Astrocyte (in vitro differentiated cells and primary cell): ENCODE measurements around the gene PI4KA. TPM values are rescaled to one million over a fixed set of nuclear protein-coding genes. Genes with fewer than 3 reads are reported as not detected.

Source experiments
- DNase-seq: peaks from one replicate; pipeline ENCODE4 v3.0.0-alpha.2; 2010; ENCODE audit warnings: low read depth
- FAIRE-seq: peaks from 2 replicates; lab custom pipeline; 2011; peaks lifted over from hg19 to GRCh38; lab: Jason Lieb, UNC
- H2AFZ ChIP-seq: 2 replicates; pipeline ENCODE4 v1.6.0; 2012; ENCODE audit warnings: low read depth, low read length, inconsistent platforms
- H3K27ac ChIP-seq: 2 replicates; pipeline ENCODE4 v1.5.1; 2011; ENCODE audit warnings: low read depth, low read length, inconsistent platforms
- H3K27me3 ChIP-seq: 2 replicates; pipeline ENCODE4 v1.6.0; 2011; ENCODE audit warnings: low read length, inconsistent platforms; ENCODE audit not compliant: insufficient read depth
- H3K36me3 ChIP-seq: 2 replicates; pipeline ENCODE4 v1.5.1; 2011; ENCODE audit warnings: low read length, inconsistent platforms; ENCODE audit not compliant: insufficient read depth
- H3K4me1 ChIP-seq: 2 replicates; pipeline ENCODE4 v1.5.1; 2011; ENCODE audit warnings: low read length, inconsistent platforms; ENCODE audit not compliant: insufficient read depth
- H3K4me2 ChIP-seq: 2 replicates; pipeline ENCODE4 v1.6.0; 2012; ENCODE audit warnings: low read length, inconsistent platforms
- H3K4me3 ChIP-seq: 2 replicates; pipeline ENCODE4 v1.5.1; 2011; ENCODE audit warnings: low read depth, mild to moderate bottlenecking, low read length, inconsistent platforms; ENCODE audit not compliant: insufficient read depth
- H3K79me2 ChIP-seq: 2 replicates; pipeline ENCODE4 v1.6.0; 2012; ENCODE audit warnings: mild to moderate bottlenecking, low read length, inconsistent platforms; ENCODE audit not compliant: insufficient read depth
- H3K9ac ChIP-seq: 2 replicates; pipeline ENCODE4 v1.6.0; 2012; ENCODE audit warnings: mild to moderate bottlenecking, low read length, inconsistent platforms
- H3K9me3 ChIP-seq: 2 replicates; pipeline ENCODE4 v1.5.1; 2012; ENCODE audit warnings: low read depth, mild to moderate bottlenecking, low read length, inconsistent platforms; ENCODE audit not compliant: insufficient read depth
- H4K20me1 ChIP-seq: 2 replicates; pipeline ENCODE4 v1.6.0; 2012; ENCODE audit warnings: low read length, inconsistent platforms; ENCODE audit not compliant: insufficient read depth
- H3K27ac Mint-ChIP-seq: one replicate; pipeline ENCODE4 v1.8.0; 2021; ENCODE audit warnings: mild to moderate bottlenecking, mixed read lengths; ENCODE audit not compliant: unreplicated experiment
- H3K27me3 Mint-ChIP-seq: one replicate; pipeline ENCODE4 v1.8.0; 2021; ENCODE audit warnings: low read depth, mixed read lengths; ENCODE audit not compliant: unreplicated experiment
- H3K36me3 Mint-ChIP-seq: one replicate; pipeline ENCODE4 v1.8.0; 2021; ENCODE audit warnings: low read depth, mixed read lengths; ENCODE audit not compliant: unreplicated experiment
- H3K4me1 Mint-ChIP-seq: one replicate; pipeline ENCODE4 v1.8.0; 2021; ENCODE audit warnings: low read depth, mixed read lengths; ENCODE audit not compliant: unreplicated experiment
- H3K4me3 Mint-ChIP-seq: one replicate; pipeline ENCODE4 v1.8.0; 2021; ENCODE audit warnings: mild to moderate bottlenecking, moderate library complexity, mixed read lengths; ENCODE audit not compliant: unreplicated experiment
- H3K9me3 Mint-ChIP-seq: one replicate; pipeline ENCODE4 v1.8.0; 2021; ENCODE audit warnings: mild to moderate bottlenecking, mixed read lengths; ENCODE audit not compliant: unreplicated experiment
- EZH2 ChIP-seq: IDR thresholded peaks from 2 replicates; pipeline ENCODE4 v1.6.1; 2012; ENCODE audit warnings: mild to moderate bottlenecking, low read length, inconsistent platforms; ENCODE audit not compliant: insufficient read depth
- total RNA-seq: library from RNA; stranded (reverse); gene quantifications from 2 replicates; pipeline ENCODE4 v1.2.1, GENCODE V29; 2021
- TF ChIP-seq, protein P1 (sequence below): IDR thresholded peaks from 2 replicates; pipeline ENCODE4 v1.5.1; 2011; ENCODE audit warnings: low read depth, mild to moderate bottlenecking, inconsistent platforms, low read length, moderate library complexity; ENCODE audit not compliant: insufficient read depth

PI4KA gene
- total RNA-seq, 1 donor from 2014 or later = 35.9 TPM

DNA sequence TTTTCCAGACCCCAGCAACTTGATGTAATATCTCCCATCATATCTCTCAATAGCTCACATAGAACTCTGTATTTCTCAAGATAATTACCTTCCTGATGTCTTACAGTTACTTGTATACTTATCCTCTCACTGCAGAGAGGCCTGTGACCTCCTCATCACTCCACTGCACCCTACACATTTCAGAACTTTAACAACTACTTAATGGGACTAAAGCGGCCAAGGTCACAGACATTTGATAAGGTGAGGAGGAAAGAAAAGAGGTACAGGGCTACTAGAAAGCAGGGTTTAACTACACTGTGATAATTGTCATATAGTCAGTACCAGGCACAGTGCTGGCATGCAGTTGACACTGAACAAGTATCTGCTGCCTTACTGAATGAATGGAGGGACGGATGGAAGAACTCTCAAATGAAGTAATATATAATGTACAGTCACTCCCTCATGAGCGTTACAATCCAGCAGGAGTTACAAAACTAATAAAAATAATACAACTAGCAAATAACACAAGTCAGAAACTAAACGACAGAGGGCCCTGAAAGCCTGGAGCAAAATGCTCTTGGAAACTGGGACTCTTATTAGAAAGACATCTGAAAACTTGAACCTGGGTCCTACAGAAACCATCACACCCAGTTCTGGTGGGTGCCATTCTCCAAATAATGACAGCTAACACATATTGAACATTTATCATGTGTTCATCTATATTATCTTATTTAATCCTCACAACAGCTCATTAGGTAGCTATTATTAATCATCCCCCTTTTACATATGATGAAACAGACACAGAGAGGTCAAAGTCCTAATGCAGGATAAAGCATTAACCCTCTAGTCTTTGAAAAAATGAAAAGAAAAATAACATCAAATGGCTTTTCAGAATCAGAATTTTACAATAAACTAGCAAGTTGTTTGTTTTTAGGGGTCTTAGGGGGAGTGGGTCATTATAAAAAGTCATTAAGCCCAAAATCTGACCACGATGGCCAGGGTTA lies 14.3 kb downstream of the PI4KA start:
- no peaks in the 10 kb centered on the region for H3K27me3 ChIP-seq
- peaks cover 80% of the 10 kb centered on the region for H4K20me1 ChIP-seq
- no peaks in the 10 kb centered on the region for H3K36me3 ChIP-seq
- Mint-ChIP-seq H3K27me3 (no peaks in the 10 kb centered on the region), H3K4me1 (no peaks in the 10 kb centered on the region), H3K9me3 (no peaks in the 10 kb centered on the region), H3K4me3 (no peak overlapping the region), H3K36me3 (peaks cover 2% of the 10 kb centered on the region), H3K27ac (no peak overlapping the region)
- H2AFZ ChIP-seq = no peak overlapping the region
- no peak overlapping the region for H3K27ac ChIP-seq
- no peaks in the 10 kb centered on the region for H3K9me3 ChIP-seq
- FAIRE-seq = no peak
- H3K4me1 ChIP-seq = peaks cover 2% of the 10 kb centered on the region
- no peak overlapping the region for H3K4me2 ChIP-seq
- peaks cover 73% of the 10 kb centered on the region for H3K79me2 ChIP-seq
- no peak overlapping the region for H3K9ac ChIP-seq
- DNase-seq = no peak
- TF ChIP-seq, protein P1, sequence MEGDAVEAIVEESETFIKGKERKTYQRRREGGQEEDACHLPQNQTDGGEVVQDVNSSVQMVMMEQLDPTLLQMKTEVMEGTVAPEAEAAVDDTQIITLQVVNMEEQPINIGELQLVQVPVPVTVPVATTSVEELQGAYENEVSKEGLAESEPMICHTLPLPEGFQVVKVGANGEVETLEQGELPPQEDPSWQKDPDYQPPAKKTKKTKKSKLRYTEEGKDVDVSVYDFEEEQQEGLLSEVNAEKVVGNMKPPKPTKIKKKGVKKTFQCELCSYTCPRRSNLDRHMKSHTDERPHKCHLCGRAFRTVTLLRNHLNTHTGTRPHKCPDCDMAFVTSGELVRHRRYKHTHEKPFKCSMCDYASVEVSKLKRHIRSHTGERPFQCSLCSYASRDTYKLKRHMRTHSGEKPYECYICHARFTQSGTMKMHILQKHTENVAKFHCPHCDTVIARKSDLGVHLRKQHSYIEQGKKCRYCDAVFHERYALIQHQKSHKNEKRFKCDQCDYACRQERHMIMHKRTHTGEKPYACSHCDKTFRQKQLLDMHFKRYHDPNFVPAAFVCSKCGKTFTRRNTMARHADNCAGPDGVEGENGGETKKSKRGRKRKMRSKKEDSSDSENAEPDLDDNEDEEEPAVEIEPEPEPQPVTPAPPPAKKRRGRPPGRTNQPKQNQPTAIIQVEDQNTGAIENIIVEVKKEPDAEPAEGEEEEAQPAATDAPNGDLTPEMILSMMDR = no peak
- no peak for TF ChIP-seq EZH2
- no peak overlapping the region for H3K4me3 ChIP-seq

DNA sequence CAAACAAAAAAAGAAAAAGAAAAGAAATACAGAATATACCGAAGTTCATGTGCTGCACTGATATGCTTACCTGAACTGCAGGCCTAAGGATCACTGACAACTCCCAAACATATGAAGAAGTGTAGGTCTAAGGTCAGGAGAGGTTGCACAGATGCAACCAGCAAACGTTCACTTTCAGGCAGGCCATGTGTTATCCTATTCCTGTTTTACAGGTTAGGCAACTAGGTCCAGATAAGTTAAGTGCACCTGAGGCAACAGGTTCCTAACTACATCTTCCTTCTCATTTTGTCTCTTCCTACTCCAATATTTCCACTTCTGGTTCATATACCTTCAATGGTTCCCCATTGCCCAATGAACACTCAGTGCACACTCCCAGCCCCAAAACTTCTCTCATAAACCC lies 15.1 kb downstream of the PI4KA start:
- Histone ChIP-seq H3K4me1 (peaks cover 2% of the 10 kb centered on the region), H3K9ac (no peak overlapping the region), H3K4me2 (no peak overlapping the region), H3K9me3 (no peaks in the 10 kb centered on the region), H3K27me3 (no peaks in the 10 kb centered on the region), H3K79me2 (peaks cover 70% of the 10 kb centered on the region), H4K20me1 (peaks cover 81% of the 10 kb centered on the region), H3K36me3 (no peaks in the 10 kb centered on the region), H3K4me3 (no peak overlapping the region), H3K27ac (no peak overlapping the region), H2AFZ (no peak overlapping the region)
- no peak for FAIRE-seq
- no peaks in the 10 kb centered on the region for H3K27me3 Mint-ChIP-seq
- H3K36me3 Mint-ChIP-seq = peaks cover 2% of the 10 kb centered on the region
- DNase-seq = no peak
- H3K4me1 Mint-ChIP-seq = no peaks in the 10 kb centered on the region
- TF ChIP-seq EZH2 = no peak
- TF ChIP-seq, protein P1 = no peak
- no peak overlapping the region for H3K27ac Mint-ChIP-seq
- no peak overlapping the region for H3K4me3 Mint-ChIP-seq
- no peaks in the 10 kb centered on the region for H3K9me3 Mint-ChIP-seq
